DOHH2 (cell line): ENCODE results near the gene AEBP1.

Source experiments
- H3F3A ChIP-seq: fragments of 200-600 bp; sonication (generic), shearing (Covaris generic); 2 replicates; pipeline ENCODE4 v1.6.0; 2016; ENCODE audit warnings: antibody characterized with exemption, mild to moderate bottlenecking; ENCODE audit not compliant: control insufficient read depth, insufficient read depth
- H3K27ac ChIP-seq: fragments of 200-600 bp; sonication (generic); 2 replicates; pipeline ENCODE4 v1.5.1; 2014; ENCODE audit warnings: low read depth, mild to moderate bottlenecking, low read length, moderate library complexity
- H3K27me3 ChIP-seq: fragments of 200-600 bp; sonication (generic); 2 replicates; pipeline ENCODE4 v1.6.1; 2014; ENCODE audit warnings: mild to moderate bottlenecking, low read length, mixed read lengths; ENCODE audit not compliant: control insufficient read depth
- H3K36me3 ChIP-seq: fragments of 200-600 bp; sonication (generic); 2 replicates; pipeline ENCODE4 v1.6.1; 2014; ENCODE audit warnings: mild to moderate bottlenecking, low read length, moderate library complexity, mixed read lengths; ENCODE audit not compliant: control insufficient read depth
- H3K4me1 ChIP-seq: fragments of 200-600 bp; sonication (generic); 2 replicates; pipeline ENCODE4 v1.6.1; 2014; ENCODE audit warnings: mild to moderate bottlenecking, low read length, mixed read lengths; ENCODE audit not compliant: control insufficient read depth
- H3K4me2 ChIP-seq: fragments of 200-600 bp; sonication (generic); 2 replicates; pipeline ENCODE4 v1.6.0; 2014; ENCODE audit warnings: mild to moderate bottlenecking, low read length, moderate library complexity
- H3K4me3 ChIP-seq: fragments of 200-600 bp; sonication (generic); 2 replicates; pipeline ENCODE4 v1.5.1; 2014; ENCODE audit warnings: mild to moderate bottlenecking, low read length, mixed read lengths
- H3K79me2 ChIP-seq: fragments of 200-600 bp; sonication (generic); 2 replicates; pipeline ENCODE4 v1.6.1; 2014; ENCODE audit warnings: mild to moderate bottlenecking, low read length, mixed read lengths; ENCODE audit not compliant: control insufficient read depth
- H3K9me2 ChIP-seq: fragments of 200-600 bp; sonication (generic); replicated peaks from 2 replicates; pipeline ENCODE4 v1.6.1; 2014; ENCODE audit warnings: mild to moderate bottlenecking, low read length, mixed read lengths; ENCODE audit not compliant: control insufficient read depth
- H3K9me3 ChIP-seq: fragments of 200-600 bp; sonication (generic); 2 replicates; pipeline ENCODE4 v1.6.1; 2014; ENCODE audit warnings: antibody characterized with exemption, low read length, mixed read lengths; ENCODE audit not compliant: control insufficient read depth, insufficient read depth
- H4K20me1 ChIP-seq: fragments of 200-600 bp; sonication (generic); 2 replicates; pipeline ENCODE4 v1.6.0; 2014; ENCODE audit warnings: low read depth, mild to moderate bottlenecking, antibody characterized with exemption, low read length, moderate library complexity; ENCODE audit not compliant: control insufficient read depth, insufficient read depth
- EZH2phosphoT487 ChIP-seq: fragments of 200-600 bp; sonication (generic); IDR thresholded peaks from 2 replicates; pipeline ENCODE4 v1.6.1; 2017; ENCODE audit warnings: borderline replicate concordance, mild to moderate bottlenecking, antibody characterized with exemption, low read length, moderate library complexity, mixed read lengths
- TF ChIP-seq, protein P1 (sequence below): fragments of 200-600 bp; sonication (generic); IDR thresholded peaks from one replicate; pipeline ENCODE4 v1.5.1; 2014; ENCODE audit warnings: antibody characterized with exemption, mild to moderate bottlenecking, low read depth, low read length; ENCODE audit not compliant: poor library complexity, severe bottlenecking

The AEBP1 gene

DNA sequence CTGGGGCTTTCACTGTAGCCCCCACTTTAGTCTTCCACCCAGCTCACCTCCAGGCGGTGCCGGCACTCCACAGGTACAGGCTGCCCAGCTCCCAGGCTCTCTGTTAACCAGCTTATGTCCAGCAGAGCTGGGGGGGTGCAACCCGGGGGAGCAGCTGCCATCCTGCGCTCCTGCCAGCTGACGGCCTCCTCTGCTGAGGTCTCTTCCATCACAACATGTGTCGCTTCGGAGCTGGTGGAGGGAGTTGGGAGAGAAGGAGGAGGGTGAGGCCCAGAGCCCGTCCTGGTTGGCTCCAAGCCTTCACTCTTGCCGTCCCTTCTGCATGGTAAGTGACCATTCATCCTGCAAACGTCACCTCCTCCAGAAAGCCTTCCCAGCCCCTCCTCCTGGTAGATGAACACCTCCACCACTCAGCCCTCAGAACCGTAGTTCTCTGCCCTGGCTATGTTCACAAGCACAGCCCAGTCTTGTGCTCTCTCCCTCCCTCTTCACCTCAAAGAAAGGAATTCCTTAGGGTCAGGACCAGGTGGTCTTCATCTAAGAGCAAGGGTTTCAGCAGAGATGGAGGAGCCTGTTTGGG, 23.4 kb upstream of the AEBP1 start:
- TF ChIP-seq, protein P1, sequence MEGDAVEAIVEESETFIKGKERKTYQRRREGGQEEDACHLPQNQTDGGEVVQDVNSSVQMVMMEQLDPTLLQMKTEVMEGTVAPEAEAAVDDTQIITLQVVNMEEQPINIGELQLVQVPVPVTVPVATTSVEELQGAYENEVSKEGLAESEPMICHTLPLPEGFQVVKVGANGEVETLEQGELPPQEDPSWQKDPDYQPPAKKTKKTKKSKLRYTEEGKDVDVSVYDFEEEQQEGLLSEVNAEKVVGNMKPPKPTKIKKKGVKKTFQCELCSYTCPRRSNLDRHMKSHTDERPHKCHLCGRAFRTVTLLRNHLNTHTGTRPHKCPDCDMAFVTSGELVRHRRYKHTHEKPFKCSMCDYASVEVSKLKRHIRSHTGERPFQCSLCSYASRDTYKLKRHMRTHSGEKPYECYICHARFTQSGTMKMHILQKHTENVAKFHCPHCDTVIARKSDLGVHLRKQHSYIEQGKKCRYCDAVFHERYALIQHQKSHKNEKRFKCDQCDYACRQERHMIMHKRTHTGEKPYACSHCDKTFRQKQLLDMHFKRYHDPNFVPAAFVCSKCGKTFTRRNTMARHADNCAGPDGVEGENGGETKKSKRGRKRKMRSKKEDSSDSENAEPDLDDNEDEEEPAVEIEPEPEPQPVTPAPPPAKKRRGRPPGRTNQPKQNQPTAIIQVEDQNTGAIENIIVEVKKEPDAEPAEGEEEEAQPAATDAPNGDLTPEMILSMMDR = no peak
- no peak for TF ChIP-seq EZH2phosphoT487
- H3K4me2 ChIP-seq = peak overlapping the region; percentile 97
- no peaks in the 10 kb centered on the region for H4K20me1 ChIP-seq
- peaks cover 26% of the 10 kb centered on the region for H3K79me2 ChIP-seq
- peak overlapping the region; percentile 90 for H3K27ac ChIP-seq
- H3K4me3 ChIP-seq = peak overlapping the region; percentile 99
- H3K9me2 ChIP-seq = no peaks in the 10 kb centered on the region
- H3F3A ChIP-seq = peaks cover 6% of the 10 kb centered on the region; the same call in 1 of the 2 replicates
- H3K36me3 ChIP-seq = peaks cover 60% of the 10 kb centered on the region
- no peaks in the 10 kb centered on the region for H3K27me3 ChIP-seq
- peaks cover 37% of the 10 kb centered on the region for H3K4me1 ChIP-seq
- H3K9me3 ChIP-seq = no peaks in the 10 kb centered on the region

DNA sequence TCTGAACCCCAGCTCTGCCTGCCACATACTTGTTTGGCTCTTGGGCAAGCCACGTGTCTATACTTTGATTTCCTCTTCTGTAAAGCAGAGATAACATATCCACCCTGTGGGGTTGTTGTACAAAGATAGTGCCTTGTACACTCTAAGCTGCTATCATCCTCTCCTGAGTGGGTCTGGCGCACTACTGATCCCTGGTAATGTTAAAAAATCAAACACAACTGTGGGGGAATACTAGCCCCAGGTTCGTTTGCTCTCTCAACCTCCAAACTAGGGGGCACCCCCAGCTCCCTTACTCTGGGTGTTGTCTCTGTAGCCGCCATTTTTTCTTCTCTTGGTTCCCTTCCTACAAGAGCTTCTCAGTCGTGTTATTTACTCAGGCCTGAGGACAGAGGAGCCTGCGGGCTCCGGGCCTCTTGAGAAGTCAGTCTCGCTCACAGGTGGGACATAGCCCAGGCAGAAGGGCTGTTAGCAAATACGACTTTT, 22.8 kb upstream of the AEBP1 start:
- Histone ChIP-seq H3K79me2 (peaks cover 26% of the 10 kb centered on the region), H3K27ac (peak overlapping the region; percentile 90), H3K4me2 (peak overlapping the region; percentile 97), H3K4me1 (peaks cover 37% of the 10 kb centered on the region), H3K4me3 (peak overlapping the region; percentile 99), H4K20me1 (no peaks in the 10 kb centered on the region), H3K27me3 (no peaks in the 10 kb centered on the region), H3F3A (peaks cover 6% of the 10 kb centered on the region; the same call in 1 of the 2 replicates), H3K9me2 (no peaks in the 10 kb centered on the region), H3K9me3 (no peaks in the 10 kb centered on the region), H3K36me3 (peaks cover 55% of the 10 kb centered on the region)
- TF ChIP-seq, protein P1 = peak; percentile 29
- no peak for TF ChIP-seq EZH2phosphoT487

GRCh38 chr7:44082541-44083207, 21.5 kb upstream of the AEBP1 start:
- Histone ChIP-seq H3K4me2 (peak overlapping the region; percentile 91), H4K20me1 (no peaks in the 10 kb centered on the region), H3K36me3 (peaks cover 41% of the 10 kb centered on the region), H3F3A (peaks cover 6% of the 10 kb centered on the region; the same call in 1 of the 2 replicates), H3K9me3 (no peaks in the 10 kb centered on the region), H3K79me2 (peaks cover 26% of the 10 kb centered on the region), H3K27ac (0 out of 2 replicates have a peak overlapping the region, but pooled peaks have one; percentile 30), H3K9me2 (no peaks in the 10 kb centered on the region), H3K27me3 (no peaks in the 10 kb centered on the region), H3K4me1 (peaks cover 37% of the 10 kb centered on the region), H3K4me3 (peak overlapping the region; percentile 84)
- no peak for TF ChIP-seq EZH2phosphoT487
- TF ChIP-seq, protein P1 = no peak
